HG02938 (cell line): ENCODE data around the gene PTPRZ1.

ENCODE experiments used
- ATAC-seq: cut with Tn5 transposase; IDR thresholded peaks from one replicate; pipeline ENCODE4 v1.9.1; 2021; ENCODE audit warnings: mild to moderate bottlenecking, moderate library complexity; ENCODE audit not compliant: unreplicated experiment

Gene PTPRZ1

GRCh38 chr7:122040147-122040546, 167.2 kb downstream of the PTPRZ1 start:
- ATAC-seq, result no peak

GRCh38 chr7:122046402-122046801, 173.4 kb downstream of the PTPRZ1 start:
- ATAC-seq, result no peak

- no peak for ATAC-seq
Measured at GRCh38 chr7:122054393-122054792, 181.4 kb downstream of the PTPRZ1 start.

DNA sequence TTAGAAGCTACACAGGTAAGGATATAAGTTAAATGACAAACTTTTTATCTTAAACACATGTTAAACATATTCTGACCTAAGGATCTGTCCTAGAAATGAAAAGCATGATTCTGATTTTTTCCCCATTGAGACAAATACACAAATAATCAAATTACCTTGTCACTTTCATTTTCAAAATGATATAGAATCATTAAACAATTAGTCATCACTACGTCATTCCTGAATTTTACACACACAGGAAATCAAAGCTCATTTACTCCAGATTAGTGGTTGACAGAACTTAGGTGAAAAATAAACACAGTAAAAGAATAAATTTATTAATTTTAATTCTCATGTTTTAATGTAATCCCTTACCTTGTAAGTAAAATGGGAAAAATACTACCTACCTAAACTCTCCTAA, 182.1 kb downstream of the PTPRZ1 start:
- ATAC-seq, result no peak

DNA sequence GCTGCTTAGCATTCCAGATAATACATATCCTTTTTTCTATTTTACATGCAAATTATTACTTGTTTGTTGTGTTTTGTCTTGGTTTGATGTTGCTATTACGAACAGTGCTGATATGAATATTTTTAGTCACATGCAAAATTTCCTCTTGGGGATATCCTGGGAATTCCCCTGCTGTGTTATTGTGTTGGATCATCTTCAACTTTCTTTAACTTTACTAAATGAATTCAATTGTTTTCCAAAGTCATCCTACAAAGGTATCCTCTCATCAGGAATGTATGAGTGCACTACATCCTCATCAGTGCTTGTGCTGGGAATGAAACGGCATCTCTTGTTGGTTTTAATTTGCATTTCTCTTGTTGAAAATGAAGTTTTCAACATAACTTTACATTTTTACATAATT, 184.0 kb downstream of the PTPRZ1 start:
- no peak for ATAC-seq

- ATAC-seq, result no peak
Measured at GRCh38 chr7:122059542-122059941, 186.6 kb downstream of the PTPRZ1 start.

DNA sequence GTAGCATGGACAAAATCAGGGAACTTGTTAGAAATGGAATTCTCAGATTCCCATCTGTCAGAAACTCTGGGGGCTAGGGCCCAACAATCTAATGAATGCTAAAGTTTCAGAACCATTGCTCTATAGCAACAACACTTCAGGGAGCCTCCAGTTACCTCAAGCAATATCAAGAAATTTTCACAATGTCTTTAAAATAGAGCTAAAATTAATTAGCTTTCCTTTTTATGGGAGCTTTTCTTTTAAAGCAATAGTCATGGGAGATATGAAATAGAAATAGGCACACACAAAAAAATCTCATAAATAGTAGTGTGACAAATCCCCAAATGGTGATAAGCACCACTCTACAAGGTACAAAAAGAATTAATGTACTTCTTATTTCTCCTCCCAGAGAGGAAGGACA, 190.2 kb downstream of the PTPRZ1 start:
- ATAC-seq, result no peak

GRCh38 chr7:122064971-122065370, 192.0 kb downstream of the PTPRZ1 start:
- no peak for ATAC-seq

GRCh38 chr7:122067077-122067476, 194.1 kb downstream of the PTPRZ1 start:
- no peak for ATAC-seq

- ATAC-seq, result no peak
Measured at GRCh38 chr7:122068046-122068445, 195.1 kb downstream of the PTPRZ1 start.

DNA sequence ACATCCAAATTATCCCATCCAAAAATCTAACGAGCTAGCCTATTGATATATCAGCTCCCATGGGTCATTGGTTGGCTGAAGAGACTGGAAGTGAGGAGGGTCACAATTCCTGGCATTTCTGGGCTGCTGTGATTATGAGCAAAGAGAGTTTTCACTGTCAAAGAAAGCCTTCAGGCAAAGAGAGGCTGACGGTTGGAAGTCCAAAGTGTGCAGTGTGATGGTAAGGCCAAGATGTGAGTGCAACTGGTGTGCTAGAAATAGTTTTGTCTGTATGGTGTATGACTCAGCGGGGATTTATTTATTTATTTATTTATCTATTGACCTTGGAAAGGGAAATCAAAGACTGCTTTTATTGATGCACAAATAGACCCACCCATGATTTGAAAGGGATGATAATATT, 196.0 kb downstream of the PTPRZ1 start:
- ATAC-seq, result no peak

DNA sequence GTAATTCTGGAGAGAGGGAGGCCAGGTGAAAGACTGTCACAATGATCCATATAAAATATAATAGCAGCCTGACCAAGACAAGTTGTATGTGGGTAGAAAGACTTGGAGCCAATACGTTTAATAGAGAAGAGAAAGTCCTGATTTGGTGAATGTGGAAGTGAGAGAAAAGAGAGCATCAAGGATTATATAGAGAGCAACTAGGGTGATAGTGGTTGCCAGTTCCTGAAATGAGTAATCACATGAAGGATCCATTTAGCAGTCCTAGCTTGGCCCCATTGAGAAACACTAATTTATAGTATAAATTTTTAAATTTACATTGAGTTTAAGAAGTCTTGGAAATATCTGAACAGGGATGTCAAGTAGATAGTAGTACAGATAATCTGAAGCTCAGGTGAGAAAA, 197.1 kb downstream of the PTPRZ1 start:
- no peak for ATAC-seq

- no peak for ATAC-seq
Measured at GRCh38 chr7:122070834-122071233, 197.9 kb downstream of the PTPRZ1 start.

DNA sequence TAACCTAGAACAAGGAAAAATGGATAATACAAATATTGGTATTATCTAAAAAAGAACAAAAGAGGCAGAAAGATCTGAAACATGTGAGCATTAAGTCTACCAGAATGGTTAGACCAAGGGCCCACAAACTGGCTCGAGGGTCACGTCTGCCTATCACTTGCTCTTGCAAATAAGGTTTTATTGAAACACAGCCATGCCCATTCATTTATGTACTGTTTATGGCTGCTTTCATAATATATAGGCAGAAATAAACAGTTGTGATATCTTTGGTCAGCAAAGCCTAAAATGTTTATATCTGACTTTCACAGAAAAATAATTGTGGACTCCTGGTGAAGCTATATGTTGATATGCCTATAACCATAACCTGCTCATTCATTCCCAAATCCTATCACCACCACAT, 199.3 kb downstream of the PTPRZ1 start:
- no peak for ATAC-seq

GRCh38 chr7:122072924-122073599, 200.1 kb downstream of the PTPRZ1 start:
- ATAC-seq, result no peak

DNA sequence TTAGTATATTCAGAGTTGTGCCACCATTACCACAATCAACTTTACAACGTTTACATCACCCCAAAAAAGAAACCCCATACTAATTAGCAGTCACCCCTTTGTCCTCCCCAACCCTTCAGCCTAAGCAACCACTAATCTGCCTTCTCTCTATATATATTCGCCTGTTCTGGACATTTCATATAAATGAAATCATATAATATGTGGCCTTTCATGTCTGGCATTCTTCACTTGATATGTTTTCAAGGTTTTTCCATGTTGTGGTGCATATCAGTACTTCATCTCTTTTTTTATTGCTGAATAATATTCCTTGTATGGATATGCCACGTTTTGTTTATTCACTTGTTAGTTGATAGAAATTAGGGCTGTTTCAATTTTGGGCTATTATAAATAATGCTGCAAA, 200.7 kb downstream of the PTPRZ1 start:
- no peak for ATAC-seq

- ATAC-seq, result no peak
Measured at GRCh38 chr7:122082160-122082559, 209.2 kb downstream of the PTPRZ1 start.

DNA sequence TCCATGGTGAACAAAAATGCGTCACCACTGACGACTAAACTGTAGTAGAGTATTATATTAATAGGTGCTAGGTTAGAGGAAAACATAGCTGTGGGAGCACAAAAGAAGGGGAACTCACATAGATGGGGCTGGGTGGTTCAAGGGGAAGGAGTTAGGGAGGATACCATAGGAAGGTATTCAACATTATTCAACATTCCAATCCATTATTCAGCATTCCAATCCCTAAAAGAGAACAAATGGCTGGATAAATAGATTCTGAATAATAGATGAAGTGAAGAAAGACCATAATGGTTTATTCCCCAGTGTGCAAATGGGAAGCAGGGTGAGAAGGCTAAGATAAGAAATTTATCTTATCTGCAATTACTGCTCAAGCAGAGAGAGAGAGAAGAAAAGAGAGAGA, 209.7 kb downstream of the PTPRZ1 start:
- ATAC-seq, result no peak

DNA sequence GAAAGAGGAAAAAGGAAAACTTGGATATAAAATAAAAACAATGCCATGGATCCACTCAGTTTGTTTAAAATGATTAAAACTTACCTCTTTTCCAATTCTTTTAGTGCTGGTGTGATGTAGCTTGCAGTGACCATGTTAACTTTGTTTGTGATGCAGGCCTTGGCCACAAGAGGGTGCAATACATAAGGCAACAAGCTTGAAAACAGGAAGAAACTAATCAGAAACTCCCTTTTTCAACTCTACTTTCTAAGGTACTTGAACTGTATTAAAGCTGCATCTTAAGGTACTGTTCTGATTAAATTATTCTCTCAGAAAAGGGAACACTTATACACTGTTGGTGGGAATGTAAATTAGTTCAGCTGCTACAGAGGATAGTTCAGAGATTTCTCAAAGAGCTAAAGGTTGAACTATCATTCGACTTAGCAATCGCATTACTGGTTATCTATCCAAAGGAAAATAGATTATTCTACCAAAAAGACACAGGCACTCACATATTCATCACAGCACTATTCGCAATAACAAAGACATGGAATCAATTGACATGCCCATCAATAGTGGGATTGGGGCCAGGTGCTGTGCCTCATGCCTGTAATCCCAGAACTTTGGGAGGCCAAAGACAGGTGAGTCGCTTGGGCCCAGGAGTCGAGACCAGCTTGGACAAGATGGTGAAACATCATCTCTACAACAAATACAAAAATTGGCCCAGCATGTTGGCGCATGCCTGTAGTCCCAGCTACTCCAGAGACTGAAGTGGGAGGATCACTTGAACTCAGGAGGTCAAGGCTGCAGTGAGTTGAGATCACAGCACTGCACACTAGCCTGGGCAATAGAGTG, 220.2 kb downstream of the PTPRZ1 start:
- peak; percentile 98 for ATAC-seq

DNA sequence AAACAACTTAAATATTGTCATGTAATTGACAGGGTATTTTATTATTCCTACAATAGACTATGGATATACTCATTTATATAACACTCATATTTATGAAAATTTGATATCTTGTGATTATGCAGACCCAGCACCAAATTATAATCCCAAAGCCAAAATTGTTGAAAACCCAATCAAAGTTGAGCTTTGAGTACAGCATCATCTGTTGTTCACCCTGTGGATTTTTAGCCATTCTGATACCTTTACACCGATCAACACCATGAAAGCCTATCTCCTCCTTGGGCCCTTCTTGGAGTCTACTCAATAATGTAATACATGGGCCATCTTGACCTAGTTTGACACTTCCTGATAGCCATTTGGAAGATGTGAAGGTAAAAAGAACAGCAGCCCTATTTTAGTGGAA, 221.6 kb downstream of the PTPRZ1 start:
- no peak for ATAC-seq

DNA sequence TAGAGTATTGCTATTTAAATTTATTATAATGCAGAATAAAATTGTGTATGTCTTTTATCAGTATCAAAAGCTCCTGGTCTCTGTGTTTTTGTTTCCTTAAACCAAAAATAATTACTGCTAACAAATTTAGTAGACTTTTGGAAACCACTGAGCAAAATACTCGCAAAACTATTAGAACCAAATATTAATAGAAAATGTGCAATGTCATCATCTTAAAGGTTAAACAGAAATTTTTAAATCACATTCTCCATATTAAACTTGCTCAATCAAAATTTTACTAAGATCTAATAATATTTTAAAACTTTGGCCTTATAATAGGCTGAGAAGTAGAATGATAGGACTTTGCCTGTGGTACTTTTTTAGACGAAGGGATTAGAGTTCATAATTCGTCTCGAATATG, 222.7 kb downstream of the PTPRZ1 start:
- ATAC-seq, result no peak

DNA sequence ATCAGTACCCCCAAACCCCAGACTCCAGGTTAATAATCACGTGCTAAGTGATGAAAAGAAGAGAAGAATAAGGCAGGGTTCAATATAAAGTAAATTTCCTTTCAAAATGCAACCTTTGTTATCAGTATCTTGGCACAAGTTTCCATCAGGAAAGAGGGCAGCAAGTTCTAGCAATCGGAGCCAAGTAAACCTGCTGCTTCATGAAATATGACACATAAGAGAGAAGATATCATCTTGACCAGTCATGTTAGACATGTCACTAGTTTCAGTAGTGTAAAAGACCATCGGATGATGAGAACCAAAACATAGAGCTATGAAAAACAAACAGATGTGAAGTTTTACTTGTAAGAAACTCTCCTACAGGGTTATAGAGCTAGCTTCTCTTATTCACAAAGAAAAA, 227.1 kb downstream of the PTPRZ1 start:
- no peak for ATAC-seq
